ENCODE results near the gene TMC5.
"Not testable (repeated sequence)": the region's sequence is repeated elsewhere in the genome, so short reads cannot be mapped to it uniquely, and the experiment has no call there.

The TMC5 gene

GRCh38 chr16:19417640-19418039, at the start of gene TMC5:
TSS of gene TMC5 (plus strand) at chr16:19417883. CDS start at chr16:19440039, 22,156 bp downstream.
- DNase-seq, result no peak

GRCh38 chr16:19372541-19372940, 45.1 kb upstream of the TMC5 start:
- DNase-seq, result not testable (repeated sequence)

- DNase-seq, result no peak
These were observed 43.3 kb upstream of the TMC5 start for GRCh38 chr16:19374402-19374801.

GRCh38 chr16:19375561-19376158, 42.0 kb upstream of the TMC5 start:
- peak; percentile 18 for DNase-seq

GRCh38 chr16:19377864-19378263, 39.8 kb upstream of the TMC5 start:
- DNase-seq, result no peak

GRCh38 chr16:19378511-19378910, 39.2 kb upstream of the TMC5 start:
- no peak for DNase-seq

- no peak for DNase-seq
These were observed 37.8 kb upstream of the TMC5 start for GRCh38 chr16:19379838-19380237.

- no peak for DNase-seq
These were observed 37.4 kb upstream of the TMC5 start for GRCh38 chr16:19380328-19380727.

- DNase-seq, result no peak
These were observed 35.4 kb upstream of the TMC5 start for GRCh38 chr16:19382084-19382801.

GRCh38 chr16:19382887-19383816, 34.5 kb upstream of the TMC5 start:
- DNase-seq, result no peak

GRCh38 chr16:19384656-19385055, 33.0 kb upstream of the TMC5 start:
- no peak for DNase-seq

GRCh38 chr16:19386525-19386924, 31.2 kb upstream of the TMC5 start:
- no peak for DNase-seq

GRCh38 chr16:19389246-19389645, 28.4 kb upstream of the TMC5 start:
- no peak for DNase-seq

- not testable (repeated sequence) for DNase-seq
These were observed 26.4 kb upstream of the TMC5 start for GRCh38 chr16:19391185-19391776.

- DNase-seq, result no peak
These were observed 25.3 kb upstream of the TMC5 start for GRCh38 chr16:19392352-19392751.

GRCh38 chr16:19393226-19394111, 24.2 kb upstream of the TMC5 start:
- DNase-seq, result no peak

- DNase-seq, result not testable (repeated sequence)
These were observed 21.9 kb upstream of the TMC5 start for GRCh38 chr16:19395646-19396267.

- no peak for DNase-seq
These were observed 21.1 kb upstream of the TMC5 start for GRCh38 chr16:19396555-19397011.

- DNase-seq, result not testable (repeated sequence)
These were observed 20.3 kb upstream of the TMC5 start for GRCh38 chr16:19397373-19397772.

- no peak for DNase-seq
These were observed 17.0 kb upstream of the TMC5 start for GRCh38 chr16:19400711-19401110.

GRCh38 chr16:19406891-19407491, 10.7 kb upstream of the TMC5 start:
- no peak for DNase-seq

Measured in DMS 273 treated with DMSO at 0.1 percent for 48 hours (cell line).